HTR-8/SVneo (cell line): ENCODE data around the gene PSAT1.

ENCODE experiments used
- DNase-seq: peaks from one replicate; pipeline ENCODE4 v3.0.0; 2011; ENCODE audit warnings: low spot score, mixed read lengths; ENCODE audit not compliant: insufficient read length
- FAIRE-seq: peaks from 2 replicates; lab custom pipeline; 2011; peaks lifted over from hg19 to GRCh38; lab: Jason Lieb, UNC

The PSAT1 gene

DNA sequence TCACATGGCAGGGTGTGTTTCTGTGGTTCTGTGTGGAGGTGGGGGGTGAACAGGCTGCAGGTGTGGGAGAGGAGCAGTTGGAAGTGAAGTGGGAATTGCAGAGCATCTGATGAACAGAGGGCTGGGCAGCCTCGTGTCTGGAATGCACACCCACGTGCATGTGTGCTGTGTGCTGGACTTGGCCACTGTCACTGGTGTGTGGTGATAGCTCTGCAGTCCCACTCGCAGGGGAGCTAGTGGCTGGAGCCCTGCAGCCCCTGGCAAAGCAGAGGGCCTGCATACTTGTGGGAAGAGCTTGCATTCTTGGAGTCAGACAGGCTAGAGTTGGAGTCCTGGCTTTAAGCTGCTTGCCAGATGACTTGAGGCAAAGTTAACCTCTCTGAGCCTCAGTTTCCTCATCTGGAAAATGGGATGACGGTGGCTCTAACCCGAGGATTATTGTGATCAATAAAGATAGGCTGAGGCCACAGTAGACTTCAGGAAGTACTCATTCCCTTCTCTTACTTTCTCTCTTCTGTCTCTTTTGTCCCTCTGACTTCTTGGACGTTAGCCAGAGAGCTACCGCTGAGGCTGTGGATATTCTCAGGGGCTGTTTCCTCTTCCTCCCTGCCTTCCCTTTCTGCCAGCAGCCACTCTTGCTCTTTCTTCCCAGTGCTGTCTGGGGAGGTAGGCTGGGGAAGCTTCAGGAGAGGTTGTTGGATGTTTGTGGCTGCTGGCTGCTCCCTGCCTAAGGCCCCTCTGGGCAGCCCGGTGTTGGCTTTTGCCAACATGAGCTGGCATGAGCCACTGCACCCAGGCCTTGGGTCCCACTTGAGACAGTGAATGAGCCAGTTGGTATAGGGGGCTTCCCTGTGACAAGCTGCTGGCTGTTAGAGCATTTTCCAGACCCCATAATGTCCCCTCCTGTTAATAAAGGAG, 18.3 kb downstream of the PSAT1 start:
- FAIRE-seq = no peak
- DNase-seq = no peak

DNA sequence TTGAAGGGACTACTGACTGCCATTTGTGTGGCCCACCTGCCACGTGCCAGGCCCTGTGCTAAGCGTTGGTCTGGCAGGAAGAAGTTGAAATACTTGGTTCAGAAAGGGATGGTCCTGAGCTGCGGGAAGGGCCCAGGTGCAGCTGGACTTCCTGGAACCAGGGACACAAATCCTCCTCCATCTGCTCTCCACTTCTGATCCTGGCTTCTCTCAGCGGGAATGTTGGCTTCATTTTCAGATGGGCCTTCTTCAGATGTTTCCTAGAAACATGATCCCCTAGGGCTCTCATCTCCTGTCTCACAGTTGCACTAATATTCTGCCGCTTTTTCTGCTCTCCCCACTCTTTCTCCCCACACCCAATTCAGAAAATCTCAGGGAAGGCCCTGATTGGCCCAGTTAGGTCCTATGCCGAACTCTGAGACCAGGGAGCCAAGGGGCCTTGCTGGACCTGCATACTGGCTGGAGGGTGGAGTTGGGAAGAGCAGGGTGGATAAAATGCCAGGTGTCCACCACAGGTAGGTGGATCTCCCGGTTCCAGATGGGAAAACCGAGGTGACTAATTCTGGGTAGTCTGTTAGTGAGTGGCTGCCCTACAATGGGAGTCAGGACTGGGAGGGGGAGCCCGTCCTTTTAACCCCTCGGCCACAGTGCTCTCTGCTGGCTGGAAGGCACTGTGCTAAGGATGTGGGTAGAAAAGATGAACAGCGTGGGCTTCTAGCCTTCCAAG, 19.4 kb downstream of the PSAT1 start:
- DNase-seq = no peak
- FAIRE-seq = no peak

DNA sequence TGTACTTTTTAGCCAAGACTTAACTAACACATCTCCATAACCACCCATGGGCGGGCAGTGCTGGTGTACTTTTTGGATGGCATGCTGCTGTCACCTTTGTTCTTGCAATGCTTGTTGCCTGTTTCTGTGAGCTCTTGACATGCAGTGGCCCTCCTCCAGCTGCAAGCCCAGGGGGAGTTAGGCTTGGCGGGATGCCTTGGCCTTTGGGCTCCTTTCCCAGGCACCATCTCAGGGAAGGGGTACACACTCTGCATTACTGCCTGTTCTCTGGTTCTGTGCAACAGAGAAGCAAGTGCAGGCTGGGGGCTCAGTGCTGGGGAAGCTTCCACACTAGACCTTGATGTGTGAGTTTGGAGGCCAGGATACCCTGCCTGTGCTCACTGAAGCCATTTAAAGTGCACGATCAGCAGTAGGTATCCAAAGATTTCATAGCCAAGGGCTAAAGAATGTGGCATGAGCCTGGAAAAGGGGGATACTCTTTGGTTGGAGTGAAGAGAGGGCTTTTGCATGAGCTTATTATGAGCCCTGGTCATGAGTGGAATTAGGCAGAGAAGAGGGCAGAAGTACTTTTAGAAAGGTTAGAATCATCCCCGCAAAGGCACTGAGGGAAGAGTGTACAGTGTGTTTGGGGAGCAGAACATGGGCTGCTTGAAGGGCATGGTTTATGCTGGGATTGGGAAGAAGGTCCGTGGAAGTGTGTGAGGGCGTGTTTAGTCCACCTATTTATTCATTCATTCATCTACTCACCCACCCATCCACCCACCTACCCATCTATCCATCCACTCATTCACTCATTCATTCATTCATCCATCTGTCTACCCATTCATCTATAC, 22.5 kb downstream of the PSAT1 start:
- no peak for FAIRE-seq

GRCh38 chr9:78320030-78320693, 23.2 kb downstream of the PSAT1 start:
- FAIRE-seq = peak; percentile 20

More for the DNA sequence above, 22.5 kb downstream of the PSAT1 start:
- no peak for DNase-seq

GRCh38 chr9:78320875-78321496, 24.1 kb downstream of the PSAT1 start:
- FAIRE-seq (no peak), DNase-seq (no peak)

More at GRCh38 chr9:78320030-78320693, 23.2 kb downstream of the PSAT1 start:
- DNase-seq = no peak

- no peak for FAIRE-seq
- no peak for DNase-seq
These were observed 24.6 kb downstream of the PSAT1 start for GRCh38 chr9:78321505-78321904.

DNA sequence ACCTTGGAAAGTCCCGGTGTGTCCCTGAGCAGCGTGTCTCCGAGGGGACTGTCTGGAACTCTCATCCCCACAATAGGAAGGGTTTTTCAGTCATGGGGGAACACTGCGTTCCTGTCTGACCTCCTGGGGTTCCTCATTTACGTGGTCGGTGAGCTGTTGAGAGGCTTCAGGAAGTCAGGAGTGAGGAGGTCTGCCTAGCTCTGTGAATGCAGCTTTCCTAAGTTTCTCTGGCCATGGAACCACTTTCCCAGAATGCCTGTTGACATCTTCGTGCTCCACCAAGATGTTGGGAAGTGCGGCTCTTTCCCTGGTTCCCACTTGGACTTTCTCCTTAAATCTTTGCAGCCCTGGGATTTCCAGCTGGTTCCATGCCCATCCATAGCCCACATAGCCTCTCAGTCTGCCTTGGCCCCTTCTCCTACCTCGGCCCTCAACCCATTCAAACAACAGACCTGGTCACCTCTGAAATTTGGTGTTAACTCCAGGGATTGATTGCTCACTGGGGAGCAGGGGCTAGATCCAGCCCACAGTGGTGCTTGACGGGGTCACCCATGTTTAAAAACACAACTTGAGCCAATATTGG, 27.2 kb downstream of the PSAT1 start:
- DNase-seq = no peak
- no peak for FAIRE-seq

GRCh38 chr9:78324682-78325081, 27.8 kb downstream of the PSAT1 start:
- no peak for FAIRE-seq
- DNase-seq = no peak

- no peak for FAIRE-seq
These were observed 28.4 kb downstream of the PSAT1 start for GRCh38 chr9:78325343-78325742.

DNA sequence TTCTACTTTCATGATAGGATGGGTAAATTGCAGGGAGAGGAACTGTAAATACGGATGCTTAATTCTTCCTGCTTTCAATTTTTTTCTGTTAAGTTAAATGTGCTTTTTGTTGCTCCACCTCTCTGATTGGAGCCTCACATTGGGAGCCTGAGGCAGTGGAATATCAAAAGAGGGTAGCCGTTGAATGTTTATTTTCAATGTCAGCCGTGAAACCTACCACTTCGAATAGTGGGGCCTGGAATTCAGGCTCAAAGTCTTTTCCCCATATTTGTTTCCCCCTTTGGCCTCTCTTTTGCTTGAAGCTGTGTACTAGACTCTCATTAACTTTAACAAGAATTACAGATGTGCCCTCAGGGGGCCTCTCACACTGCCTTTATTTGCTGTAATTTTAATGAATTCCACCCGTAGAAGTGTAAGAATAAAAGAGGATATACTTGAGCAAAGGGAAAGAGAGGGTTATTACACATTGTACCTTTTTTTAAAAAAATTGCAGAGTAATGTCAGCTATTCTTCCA, 29.0 kb downstream of the PSAT1 start:
- DNase-seq (no peak), FAIRE-seq (no peak)

More at GRCh38 chr9:78325343-78325742, 28.4 kb downstream of the PSAT1 start:
- DNase-seq = no peak

- no peak for FAIRE-seq
These were observed 29.6 kb downstream of the PSAT1 start for GRCh38 chr9:78326564-78326963.

DNA sequence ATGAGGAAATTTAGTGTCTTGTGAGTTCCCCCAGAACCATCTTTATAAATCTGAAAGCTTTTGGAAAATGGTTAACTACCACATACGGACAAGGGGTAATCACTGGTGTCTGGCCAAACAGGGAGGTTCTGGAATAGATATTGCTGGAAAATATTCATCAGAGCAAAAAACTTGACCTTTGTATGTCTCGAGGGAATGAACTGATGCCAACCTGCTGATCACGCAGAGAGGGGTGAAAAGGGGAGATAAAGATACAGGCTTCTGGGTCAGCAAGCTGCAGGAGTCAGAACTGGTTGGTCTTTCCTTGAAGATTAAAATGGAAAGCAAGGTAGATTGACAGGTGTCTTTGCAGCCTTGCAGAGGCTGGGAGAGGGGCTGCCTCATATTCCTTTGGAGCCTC, 35.5 kb downstream of the PSAT1 start:
- FAIRE-seq (no peak), DNase-seq (no peak)

More at GRCh38 chr9:78326564-78326963, 29.6 kb downstream of the PSAT1 start:
- no peak for DNase-seq

DNA sequence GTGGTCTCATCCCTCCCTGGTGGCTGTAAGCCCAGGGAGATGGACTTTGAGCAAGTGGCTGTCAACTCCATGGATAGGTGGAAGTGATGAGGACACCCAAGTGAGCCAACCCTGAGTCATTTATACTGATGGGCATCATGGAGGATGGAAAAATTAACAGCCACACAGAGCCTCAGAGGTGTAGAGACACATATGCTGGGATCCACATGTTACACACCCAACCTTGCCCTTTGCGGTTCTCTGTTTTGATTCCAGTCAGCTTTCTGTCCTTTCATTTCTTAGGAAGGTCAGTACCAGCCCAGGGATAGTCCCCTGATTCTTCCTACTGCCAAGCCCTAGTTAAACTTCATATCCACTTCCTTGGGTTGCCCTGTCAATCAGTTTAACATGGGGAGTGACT, 51.9 kb downstream of the PSAT1 start:
- no peak for FAIRE-seq
- DNase-seq = no peak

DNA sequence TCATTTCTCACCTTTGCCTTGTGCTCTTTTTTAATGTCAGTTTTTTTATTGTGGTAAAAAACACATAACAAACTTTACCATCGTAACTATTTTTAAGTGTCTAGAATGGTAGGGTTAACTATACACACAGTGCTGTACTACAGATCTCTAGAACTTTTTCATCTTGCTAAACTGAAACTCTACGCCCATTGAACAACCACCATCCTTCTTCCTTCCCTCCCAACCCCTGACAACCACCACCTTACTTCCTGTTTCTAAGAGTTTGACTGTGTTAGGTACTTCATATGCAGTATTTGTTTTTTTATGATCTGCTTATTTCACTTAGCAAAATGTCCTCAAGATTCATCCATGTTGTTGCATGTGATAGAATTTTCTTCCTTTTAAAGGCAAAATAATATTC, 54.9 kb downstream of the PSAT1 start:
- no peak for FAIRE-seq
- no peak for DNase-seq

- DNase-seq (no peak), FAIRE-seq (no peak)
These were observed 57.5 kb downstream of the PSAT1 start for GRCh38 chr9:78354324-78354973.

- DNase-seq (no peak), FAIRE-seq (no peak)
These were observed 58.1 kb downstream of the PSAT1 start for GRCh38 chr9:78354989-78355388.

GRCh38 chr9:78356634-78357033, 59.7 kb downstream of the PSAT1 start:
- no peak for FAIRE-seq
- DNase-seq = no peak

GRCh38 chr9:78357165-78357873, 60.4 kb downstream of the PSAT1 start:
- no peak for DNase-seq
- no peak for FAIRE-seq
